GM19455 (cell line): Measurements from ENCODE around the gene ENOX2.

Experiments used
- ATAC-seq: cut with Tn5 transposase; IDR thresholded peaks from one replicate; pipeline ENCODE4 v1.9.1; 2021; ENCODE audit not compliant: unreplicated experiment

Gene ENOX2

DNA sequence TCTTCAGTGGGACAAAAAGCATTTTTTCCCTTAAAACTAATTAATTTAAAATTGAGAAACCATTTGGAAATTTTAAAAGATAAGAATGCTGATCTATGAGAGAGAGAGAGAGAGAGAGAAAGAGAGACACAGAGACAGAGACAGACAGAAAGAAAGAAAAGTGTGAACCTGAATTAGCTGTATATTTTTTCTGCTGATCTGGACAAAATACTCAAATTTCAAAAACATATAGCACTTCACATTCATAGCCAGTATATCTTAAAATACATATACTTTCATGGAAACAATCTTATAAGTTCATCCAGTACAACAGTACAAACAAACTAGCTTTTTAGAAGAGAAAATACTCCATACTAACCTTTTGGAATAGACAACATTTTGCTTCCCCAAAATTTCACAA lies 18.4 kb downstream of the ENOX2 start:
- no peak for ATAC-seq

DNA sequence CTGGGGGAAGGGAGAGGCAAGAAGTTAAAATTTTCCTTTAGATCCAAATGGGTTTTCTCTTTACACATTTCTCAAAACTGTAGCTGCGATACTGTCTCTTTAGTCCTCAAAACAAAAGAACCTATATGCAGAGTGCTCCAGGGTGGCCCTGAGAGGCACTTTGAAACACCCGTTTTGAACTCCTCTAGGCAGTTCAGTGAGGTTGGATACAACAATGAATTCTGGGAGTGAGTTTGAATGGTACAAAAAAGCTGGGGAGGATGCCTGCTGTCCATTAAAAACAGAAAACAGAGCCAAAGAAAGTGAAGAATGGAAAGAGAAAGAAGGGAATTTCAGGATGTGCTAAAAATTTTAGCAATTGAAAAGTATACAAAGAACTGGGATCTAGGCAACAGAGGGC lies 23.1 kb downstream of the ENOX2 start:
- ATAC-seq: no peak

- ATAC-seq: no peak
Observed at GRCh38 chrX:130878350-130879341, 24.4 kb downstream of the ENOX2 start.

DNA sequence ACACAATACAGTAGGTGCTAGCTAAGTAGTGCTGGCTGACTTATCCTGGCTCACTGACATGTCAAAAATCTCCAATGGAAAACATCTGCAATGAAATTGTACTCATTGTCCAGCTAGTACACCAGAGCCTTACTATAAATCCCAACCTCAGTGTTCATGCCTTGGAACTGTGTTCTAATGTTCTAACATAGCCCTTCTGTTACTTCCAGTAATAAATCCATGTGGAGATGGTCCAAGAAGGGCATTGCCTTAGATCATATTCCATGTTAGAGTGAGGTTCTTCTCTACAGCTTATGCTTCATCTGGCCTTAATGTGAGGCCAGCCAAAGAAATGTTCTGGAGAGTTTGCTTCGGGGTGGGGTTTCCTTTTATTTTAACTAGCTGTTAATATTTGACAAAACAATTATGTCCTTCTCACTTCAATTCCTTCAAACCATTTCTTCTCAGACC lies 25.1 kb downstream of the ENOX2 start:
- ATAC-seq: no peak

- ATAC-seq: no peak
Observed at GRCh38 chrX:130876226-130876625, 26.8 kb downstream of the ENOX2 start.

DNA sequence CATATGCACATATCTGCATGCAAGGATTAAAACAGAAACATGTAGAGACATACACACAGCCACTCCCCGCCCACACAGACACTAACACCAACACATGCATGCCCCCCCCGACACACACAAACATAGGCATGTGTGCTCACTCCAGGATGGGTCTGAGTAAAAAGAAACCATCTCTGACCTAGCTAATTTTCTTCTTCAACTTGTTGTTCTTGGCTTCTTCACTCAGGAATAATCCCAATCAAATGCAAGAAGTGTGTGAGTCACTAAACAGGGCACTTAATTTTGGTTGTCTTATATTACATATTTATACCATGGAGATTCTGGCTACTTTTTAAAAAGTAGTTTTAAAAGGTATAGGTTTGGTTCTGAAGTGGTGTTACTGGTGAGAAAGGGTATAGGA lies 28.3 kb downstream of the ENOX2 start:
- no peak for ATAC-seq

DNA sequence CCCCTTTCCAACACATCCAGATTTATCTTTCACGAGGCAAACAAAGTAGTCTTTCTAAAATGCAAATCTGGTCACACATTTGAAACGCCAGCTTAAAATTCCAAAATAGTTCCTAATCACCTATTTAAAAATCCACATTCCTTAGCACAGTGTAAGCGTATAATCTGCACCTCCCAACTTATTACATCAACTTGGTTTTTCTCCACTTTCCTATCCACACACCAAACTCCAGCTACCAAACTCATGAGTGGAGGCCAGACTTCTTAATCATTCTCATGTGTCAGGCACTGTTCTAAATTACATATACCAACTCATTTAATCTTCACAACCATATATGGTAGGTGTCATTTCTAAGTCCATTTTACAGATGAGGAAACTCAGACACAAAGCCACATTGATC lies 33.8 kb downstream of the ENOX2 start:
- no peak for ATAC-seq

DNA sequence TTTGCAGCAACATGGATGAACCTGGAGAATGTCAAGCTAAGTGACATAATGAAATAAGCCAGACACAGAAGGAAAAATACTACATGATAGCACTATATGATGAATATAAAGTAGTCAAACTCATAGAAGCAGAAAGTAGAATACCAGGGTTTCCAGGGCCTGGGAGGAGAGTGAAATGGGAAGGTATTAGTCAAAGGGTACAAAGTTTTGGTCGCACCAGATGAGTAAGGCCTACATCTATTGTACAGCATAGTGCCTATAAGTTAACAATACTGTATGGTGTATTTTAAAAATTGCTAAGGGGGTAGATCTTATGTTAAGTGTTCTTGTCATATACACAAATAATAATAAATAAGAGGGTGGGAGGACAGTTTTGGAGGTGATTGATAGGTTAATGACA lies 41.5 kb downstream of the ENOX2 start:
- ATAC-seq: no peak

DNA sequence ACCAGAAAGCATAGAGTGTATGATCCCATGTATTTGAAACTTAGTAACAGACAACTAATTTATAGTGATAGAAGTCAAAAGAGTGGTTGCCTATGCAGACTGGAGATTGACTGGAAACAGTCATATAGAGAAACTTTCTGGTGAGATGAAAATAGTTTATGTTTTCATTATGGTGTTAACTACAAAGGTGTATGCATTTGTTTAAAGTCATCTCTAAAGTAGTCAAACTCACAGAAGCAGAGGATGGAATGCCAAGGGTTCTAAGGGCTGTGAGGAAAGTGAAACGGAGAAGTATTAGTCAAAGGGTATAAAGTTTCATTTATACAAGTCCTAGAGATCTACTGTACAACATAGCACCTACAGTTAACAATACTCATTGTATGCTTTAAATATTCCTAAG lies 45.8 kb downstream of the ENOX2 start:
- peak; percentile 96 for ATAC-seq

- ATAC-seq: no peak
Observed at GRCh38 chrX:130851569-130851968, 51.4 kb downstream of the ENOX2 start.

- ATAC-seq: peak; percentile 81
Observed at GRCh38 chrX:130848763-130849162, 54.2 kb downstream of the ENOX2 start.

GRCh38 chrX:130846746-130847145 lies 56.3 kb downstream of the ENOX2 start:
- no peak for ATAC-seq

DNA sequence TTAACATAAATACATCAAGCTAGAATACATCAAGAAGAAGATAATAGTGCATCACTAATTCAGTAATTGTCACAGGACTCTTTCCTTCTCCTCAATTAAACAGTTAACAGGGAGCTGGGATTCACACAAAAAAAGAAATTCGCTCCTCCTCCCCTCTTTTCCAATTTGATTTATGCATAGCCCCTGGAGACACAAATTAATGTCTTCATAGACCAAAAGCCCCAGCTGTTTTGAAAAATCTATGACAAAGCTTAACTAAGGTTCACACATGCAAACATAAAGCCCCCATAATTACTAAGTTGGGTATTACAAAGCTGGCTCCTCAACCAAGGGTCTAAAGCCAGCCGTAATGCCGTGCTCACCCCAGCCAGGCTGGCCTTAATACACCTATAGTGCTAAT lies 61.2 kb downstream of the ENOX2 start:
- no peak for ATAC-seq

DNA sequence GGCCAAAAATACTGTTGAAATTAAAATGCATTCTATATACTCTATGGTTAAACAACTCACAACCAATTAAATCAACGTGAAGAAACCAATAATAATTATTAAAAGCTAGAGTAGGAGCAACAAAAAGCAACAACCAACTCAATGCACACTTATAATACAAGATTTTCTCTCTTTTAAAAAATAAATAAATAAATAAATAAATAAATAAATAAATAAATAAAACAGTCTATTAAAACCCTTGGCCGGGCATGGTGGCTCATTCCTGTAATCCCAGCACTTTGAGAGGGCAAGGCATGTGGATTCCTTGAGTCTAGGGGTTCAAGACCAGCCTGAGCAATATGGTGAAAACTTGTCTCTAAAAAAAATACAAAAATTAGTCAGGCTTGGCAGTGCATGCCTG lies 62.7 kb downstream of the ENOX2 start:
- no peak for ATAC-seq

- ATAC-seq: no peak
Observed at GRCh38 chrX:130836447-130836846, 66.6 kb downstream of the ENOX2 start.

GRCh38 chrX:130834830-130835229 lies 68.2 kb downstream of the ENOX2 start:
- no peak for ATAC-seq

GRCh38 chrX:130834149-130834548 lies 68.9 kb downstream of the ENOX2 start:
- ATAC-seq: no peak

DNA sequence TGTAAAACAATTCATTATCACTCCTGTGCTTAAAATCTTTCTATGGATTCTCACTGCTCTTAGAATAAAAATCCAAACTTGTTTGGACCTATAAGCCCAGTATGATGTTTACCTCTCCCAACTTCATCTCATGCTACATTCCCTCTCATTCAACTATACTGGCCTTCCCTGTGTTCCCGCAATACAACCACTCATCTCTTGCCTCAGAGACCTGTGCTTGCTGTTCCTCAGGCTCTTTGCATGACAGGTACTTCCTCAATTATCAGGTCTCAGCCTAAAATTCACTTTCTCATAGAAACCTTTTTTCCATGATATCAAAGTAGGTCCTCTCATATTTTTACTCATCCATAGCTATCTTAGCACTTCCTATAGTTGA lies 71.7 kb downstream of the ENOX2 start:
- ATAC-seq: no peak

- no peak for ATAC-seq
Observed at GRCh38 chrX:130830599-130831346, 72.2 kb downstream of the ENOX2 start.

- no peak for ATAC-seq
Observed at GRCh38 chrX:130829526-130830515, 73.2 kb downstream of the ENOX2 start.

DNA sequence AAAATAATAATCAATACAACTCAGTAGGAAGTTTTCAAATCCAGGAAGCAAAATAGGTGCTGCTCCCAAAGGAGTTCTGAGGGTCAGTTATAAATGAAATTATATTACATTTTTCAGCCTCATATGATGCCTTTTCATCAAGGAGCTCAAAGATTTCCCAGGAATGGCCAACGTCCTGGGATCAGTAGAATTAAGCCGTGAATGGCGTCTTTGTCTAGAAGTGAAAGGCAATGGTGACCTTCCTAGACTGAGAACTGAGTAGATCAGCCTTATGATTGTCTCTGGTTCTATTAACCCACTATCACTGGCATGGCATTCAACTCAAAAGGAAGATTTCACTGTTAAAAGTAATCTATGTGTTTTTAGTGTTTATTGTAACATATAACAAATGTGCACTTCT lies 74.4 kb downstream of the ENOX2 start:
- no peak for ATAC-seq
